ENCODE results near the gene KIR3DL1.

The KIR3DL1 gene

DNA sequence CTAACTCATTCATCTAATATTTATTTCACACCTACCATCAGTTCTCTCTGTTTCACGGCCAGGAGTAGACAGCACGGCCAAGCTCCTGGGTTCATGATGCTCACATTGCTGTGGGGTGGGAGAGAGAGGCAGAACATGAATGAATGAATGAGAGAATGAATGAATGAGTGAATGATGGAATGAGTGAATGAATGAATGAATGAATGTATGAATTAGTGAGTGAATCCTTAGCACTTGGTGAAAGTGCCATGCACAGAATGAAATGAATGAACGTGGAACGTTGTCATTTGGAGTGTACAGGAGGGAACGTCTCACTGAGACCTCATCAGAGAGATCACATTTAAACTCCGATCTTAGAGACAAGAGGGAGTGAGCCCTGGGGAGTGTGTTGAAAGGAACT lies 24.8 kb upstream of the KIR3DL1 start:
- Histone ChIP-seq H3K4me3 (no peak overlapping the region), H3K27ac (no peak overlapping the region)
- TF ChIP-seq, protein P1, sequence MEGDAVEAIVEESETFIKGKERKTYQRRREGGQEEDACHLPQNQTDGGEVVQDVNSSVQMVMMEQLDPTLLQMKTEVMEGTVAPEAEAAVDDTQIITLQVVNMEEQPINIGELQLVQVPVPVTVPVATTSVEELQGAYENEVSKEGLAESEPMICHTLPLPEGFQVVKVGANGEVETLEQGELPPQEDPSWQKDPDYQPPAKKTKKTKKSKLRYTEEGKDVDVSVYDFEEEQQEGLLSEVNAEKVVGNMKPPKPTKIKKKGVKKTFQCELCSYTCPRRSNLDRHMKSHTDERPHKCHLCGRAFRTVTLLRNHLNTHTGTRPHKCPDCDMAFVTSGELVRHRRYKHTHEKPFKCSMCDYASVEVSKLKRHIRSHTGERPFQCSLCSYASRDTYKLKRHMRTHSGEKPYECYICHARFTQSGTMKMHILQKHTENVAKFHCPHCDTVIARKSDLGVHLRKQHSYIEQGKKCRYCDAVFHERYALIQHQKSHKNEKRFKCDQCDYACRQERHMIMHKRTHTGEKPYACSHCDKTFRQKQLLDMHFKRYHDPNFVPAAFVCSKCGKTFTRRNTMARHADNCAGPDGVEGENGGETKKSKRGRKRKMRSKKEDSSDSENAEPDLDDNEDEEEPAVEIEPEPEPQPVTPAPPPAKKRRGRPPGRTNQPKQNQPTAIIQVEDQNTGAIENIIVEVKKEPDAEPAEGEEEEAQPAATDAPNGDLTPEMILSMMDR (IDR thresholded peaks at IDR 0.05): no peak
- no peak for DNase-seq (ENCODE audit: low spot score)

DNA sequence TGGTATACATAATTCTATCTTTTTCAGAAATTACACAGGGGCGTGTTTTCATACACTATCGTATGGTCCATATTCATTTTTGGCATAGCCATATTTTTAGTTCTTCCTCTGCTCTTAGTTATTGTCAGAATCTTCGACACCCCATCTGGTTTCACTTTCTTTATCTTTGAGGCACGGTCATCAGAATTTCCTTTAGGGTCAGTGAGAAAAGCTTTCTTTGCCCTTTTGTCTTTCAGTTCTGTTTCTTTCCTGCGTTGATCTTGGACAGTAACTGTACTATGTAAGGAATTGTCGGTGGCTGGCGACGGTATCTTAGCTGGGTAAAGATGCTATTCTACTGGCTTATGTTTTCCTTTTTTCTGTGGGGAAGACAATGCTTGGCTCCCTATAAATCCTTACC lies 23.5 kb upstream of the KIR3DL1 start:
- no peak for DNase-seq (ENCODE audit: low spot score)
- Histone ChIP-seq H3K27ac (no peak overlapping the region), H3K4me3 (peak overlapping the region; percentile 44)
- TF ChIP-seq, protein P1 (IDR thresholded peaks at IDR 0.05): no peak

DNA sequence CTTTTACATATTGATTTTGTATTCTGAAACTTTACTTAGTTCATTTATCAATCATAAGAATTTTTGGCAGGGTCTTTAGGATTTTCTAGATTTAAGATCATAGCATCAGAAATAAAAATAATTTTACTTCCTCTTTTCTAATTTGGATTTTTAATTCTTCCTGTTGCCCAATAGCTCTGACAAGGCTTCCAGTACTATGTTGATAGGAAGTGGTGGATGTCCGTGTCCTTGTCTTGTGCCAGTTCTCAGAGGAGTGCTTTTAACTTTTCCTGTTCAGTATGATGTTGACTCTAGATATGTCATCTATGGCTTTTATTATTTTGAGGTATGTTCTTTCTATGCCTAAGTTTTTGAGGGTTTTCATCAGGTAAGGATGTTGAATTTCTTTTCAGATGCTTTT lies 20.5 kb upstream of the KIR3DL1 start:
- TF ChIP-seq, protein P1 (IDR thresholded peaks at IDR 0.05): no peak
- Histone ChIP-seq H3K4me3 (no peak overlapping the region), H3K27ac (no peak overlapping the region)
- DNase-seq (ENCODE audit: low spot score): no peak

DNA sequence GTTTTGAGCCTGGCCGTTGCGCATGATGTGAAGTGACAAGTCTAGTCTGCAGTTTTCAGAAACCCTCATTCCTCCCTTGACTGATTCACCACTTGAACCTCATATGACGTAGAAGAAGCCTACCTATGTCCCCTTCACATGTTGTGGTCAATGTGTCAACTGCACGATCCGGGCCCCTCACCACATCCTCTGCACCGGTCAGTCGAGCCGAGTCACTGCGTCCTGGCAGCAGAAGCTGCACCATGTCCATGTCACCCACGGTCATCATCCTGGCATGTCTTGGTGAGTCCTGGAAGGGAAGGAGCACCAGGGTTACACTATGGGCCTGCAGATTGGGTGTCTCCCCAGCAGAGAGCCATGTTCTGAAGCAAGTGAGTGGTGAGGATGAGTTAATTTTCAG lies 12.9 kb upstream of the KIR3DL1 start, which contains the start of gene KIR2DL4:
TSS of gene KIR2DL4 (plus strand) at position 201 of the 400 bp plus-strand sequence. CDS start at position 243, 42 bp downstream.
- TF ChIP-seq, protein P1 (IDR thresholded peaks at IDR 0.05): no peak
- no peak within 1 kb of the TSS for H3K4me3 ChIP-seq
- no peak for DNase-seq (ENCODE audit: low spot score)
- no peak within 1 kb of the TSS for H3K27ac ChIP-seq

DNA sequence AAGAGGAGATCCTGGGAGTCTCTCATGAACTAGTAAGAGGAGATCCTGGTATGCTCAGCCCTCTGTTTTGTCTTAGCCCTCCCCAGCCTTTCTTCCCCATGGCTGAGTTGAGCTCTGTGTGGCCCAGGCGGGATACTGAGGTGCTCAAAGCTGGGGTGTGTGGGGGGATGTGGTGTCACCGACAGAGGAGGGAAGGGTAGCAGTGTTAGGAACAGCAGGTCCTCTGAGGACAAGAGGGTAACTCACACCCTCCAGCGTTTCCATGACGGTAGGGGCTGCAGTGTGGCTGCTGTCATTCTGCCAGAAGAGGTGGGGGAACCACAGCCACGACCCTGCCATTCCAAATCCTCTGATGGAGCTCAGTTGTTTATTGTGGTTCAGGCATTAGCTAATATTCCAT lies 12.2 kb upstream of the KIR3DL1 start:
- no peak for DNase-seq (ENCODE audit: low spot score)
- Histone ChIP-seq H3K27ac (no peak overlapping the region), H3K4me3 (no peak overlapping the region)
- TF ChIP-seq, protein P1 (IDR thresholded peaks at IDR 0.05): no peak

DNA sequence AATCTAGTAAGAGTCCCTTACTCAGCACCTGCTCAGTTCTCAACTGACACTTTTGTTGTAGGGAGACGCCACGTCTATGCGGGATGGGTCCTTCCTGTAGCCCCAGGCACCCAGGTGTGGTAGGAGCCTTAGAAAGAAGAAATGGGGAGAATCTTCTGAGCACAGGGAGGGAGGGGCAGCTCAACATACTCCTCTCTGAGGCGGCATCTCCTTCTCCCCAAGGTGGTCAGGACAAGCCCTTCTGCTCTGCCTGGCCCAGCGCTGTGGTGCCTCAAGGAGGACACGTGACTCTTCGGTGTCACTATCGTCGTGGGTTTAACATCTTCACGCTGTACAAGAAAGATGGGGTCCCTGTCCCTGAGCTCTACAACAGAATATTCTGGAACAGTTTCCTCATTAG lies 11.7 kb upstream of the KIR3DL1 start:
- Histone ChIP-seq H3K4me3 (no peak overlapping the region), H3K27ac (no peak overlapping the region)
- TF ChIP-seq, protein P1 (IDR thresholded peaks at IDR 0.05): no peak
- DNase-seq (ENCODE audit: low spot score): no peak

DNA sequence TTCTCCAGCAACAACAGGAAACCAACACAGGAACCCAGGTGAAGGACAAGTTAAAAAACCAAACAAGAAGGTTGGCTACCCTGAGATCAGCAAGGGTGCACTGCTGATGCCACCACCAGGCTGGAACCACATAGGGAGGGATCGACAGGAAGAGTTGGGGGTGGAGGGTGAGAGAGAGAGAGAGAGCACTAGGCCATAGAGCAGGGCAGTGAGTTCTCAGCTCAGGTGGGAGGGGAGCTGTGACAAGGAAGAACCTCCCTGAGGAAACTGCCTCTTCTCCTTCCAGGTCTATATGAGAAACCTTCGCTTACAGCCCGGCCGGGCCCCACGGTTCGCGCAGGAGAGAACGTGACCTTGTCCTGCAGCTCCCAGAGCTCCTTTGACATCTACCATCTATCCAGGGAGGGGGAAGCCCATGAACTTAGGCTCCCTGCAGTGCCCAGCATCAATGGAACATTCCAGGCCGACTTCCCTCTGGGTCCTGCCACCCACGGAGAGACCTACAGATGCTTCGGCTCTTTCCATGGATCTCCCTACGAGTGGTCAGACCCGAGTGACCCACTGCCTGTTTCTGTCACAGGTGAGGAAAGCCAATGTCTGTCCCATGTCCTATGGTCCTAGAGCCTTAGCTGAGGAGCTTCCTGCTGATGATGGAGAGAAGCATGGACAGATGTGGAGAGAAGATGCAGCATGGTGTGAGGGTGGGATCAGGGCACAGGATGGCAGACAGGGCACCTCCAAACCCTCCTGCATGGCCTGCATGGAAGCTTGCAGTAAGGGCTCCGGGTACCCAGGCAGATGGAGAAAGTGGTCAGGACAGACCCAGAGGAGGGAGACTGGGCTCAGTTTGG lies 10.4 kb upstream of the KIR3DL1 start:
- TF ChIP-seq, protein P1 (IDR thresholded peaks at IDR 0.05): no peak
- DNase-seq (ENCODE audit: low spot score): no peak
- Histone ChIP-seq H3K27ac (no peak overlapping the region), H3K4me3 (no peak overlapping the region)
